ENCODE measurements around the gene CACNG4.

Gene CACNG4

DNA sequence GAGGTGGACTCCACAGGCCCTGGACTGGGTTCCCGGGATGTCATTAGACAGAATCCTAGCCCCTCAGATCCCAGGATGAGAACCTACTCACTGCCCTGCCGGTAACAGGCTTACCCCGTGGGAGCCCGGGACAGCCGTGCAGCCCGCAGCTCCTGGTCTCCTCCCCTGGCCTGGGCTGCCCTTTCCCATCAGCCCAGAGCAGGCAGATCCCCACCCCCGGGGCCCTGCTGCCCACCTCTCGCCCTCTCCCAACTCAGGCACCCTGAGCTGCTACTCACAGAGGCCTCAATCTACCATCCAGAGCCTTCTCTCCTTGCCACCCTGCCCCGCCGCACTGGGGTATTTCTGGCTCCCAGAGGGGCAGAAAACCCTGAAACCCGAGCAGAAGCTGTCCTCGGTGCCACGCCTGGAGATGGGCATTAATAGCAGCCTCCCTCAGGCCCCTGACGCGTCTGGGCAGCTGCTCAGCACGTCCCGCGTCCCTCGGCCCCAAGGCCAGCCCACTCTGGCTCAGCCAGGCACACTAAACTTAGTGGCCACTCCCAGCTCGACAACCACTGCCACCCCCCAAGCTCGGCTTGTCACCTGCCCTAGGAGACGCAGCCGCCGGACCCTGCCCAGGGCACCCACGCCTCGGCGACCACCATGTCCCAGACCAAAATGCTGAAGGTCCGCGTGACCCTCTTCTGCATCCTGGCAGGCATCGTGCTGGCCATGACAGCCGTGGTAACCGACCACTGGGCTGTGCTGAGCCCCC lies 79.7 kb downstream of the CACNG4 start, which contains the start of gene CACNG1:
CACNG1 (plus strand) TSS at position 539 of the 757 bp plus-strand sequence; CDS start at position 646, 107 bp downstream.
- H3K27me3 Mint-ChIP-seq: peaks cover 9% of the 10 kb centered on the region
- H3K4me3 Mint-ChIP-seq: no peak within 1 kb of the TSS
- H3K4me1 Mint-ChIP-seq: no peaks in the 10 kb centered on the region
- H3K36me3 Mint-ChIP-seq: peaks cover 6% of the 10 kb centered on the region
- H3K9me3 Mint-ChIP-seq: peaks cover 13% of the 10 kb centered on the region
- ATAC-seq: no peak
- no peak within 1 kb of the TSS for H3K27ac Mint-ChIP-seq

DNA sequence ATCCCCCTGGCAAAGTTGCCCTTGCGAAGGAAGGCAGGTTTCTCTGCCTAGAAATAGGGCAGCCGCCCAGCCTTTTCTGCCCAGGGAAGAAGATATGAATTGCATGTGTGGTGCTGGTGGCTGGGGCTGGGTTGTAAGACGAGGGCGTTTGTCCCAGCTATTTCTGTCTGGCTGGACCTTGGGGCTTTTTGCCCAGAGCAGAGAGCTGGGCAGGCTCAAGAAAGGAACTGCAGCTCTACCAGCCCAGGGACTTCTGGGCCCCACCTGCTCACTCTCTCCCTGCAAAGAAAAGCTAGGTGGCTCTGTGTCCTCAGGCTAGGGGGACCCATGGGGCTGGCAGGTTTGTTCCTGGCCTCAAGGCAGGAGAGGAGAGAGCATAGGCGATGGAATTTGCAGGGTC lies 80.4 kb downstream of the CACNG4 start:
- Mint-ChIP-seq H3K9me3 (peaks cover 17% of the 10 kb centered on the region), H3K36me3 (peaks cover 6% of the 10 kb centered on the region), H3K27ac (no peak overlapping the region), H3K4me3 (no peak overlapping the region), H3K4me1 (no peaks in the 10 kb centered on the region), H3K27me3 (peaks cover 9% of the 10 kb centered on the region)
- ATAC-seq: no peak

DNA sequence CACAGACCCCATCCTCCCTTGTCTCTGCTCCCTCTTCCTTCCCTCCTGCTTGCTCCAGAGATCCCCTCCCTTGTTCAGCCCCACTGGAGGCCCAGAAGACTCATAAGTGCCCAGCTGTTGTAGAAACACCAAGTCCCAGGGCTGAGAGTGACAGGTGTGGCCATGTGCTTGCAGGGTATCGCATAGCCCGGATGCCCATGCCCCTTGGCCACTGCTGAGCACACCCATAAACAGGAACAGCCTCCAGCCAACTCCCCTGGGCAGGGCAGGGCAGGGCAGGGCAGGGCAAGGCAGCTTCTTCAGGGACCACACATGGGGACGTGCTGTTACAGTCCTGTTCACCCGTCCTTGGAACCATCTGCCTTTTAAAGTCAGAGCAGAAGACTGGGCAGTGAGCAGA lies 81.9 kb downstream of the CACNG4 start:
- ATAC-seq: no peak
- Mint-ChIP-seq H3K36me3 (peaks cover 6% of the 10 kb centered on the region), H3K27me3 (peaks cover 9% of the 10 kb centered on the region), H3K4me1 (no peaks in the 10 kb centered on the region), H3K9me3 (peaks cover 17% of the 10 kb centered on the region), H3K4me3 (no peak overlapping the region), H3K27ac (no peak overlapping the region)

DNA sequence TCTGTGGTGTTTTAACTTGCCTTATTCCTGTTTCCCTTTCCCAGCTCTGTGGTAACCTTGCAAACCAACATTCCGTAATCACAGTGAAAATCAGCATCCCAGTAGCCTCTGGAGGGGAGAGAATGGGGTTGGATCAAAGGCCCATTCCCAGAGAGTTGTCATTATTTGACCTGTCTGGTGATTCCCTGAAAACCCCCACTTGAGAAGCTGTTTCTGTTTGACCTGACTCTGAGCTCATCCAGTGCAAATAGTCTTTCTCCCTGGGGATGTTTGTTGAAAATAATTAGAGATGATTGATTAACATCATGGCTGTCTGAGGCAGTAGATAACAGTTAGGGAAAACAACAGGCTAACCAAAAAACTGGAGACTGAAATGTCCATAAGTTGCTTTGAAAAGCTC lies 82.9 kb downstream of the CACNG4 start:
- no peaks in the 10 kb centered on the region for H3K4me1 Mint-ChIP-seq
- H3K9me3 Mint-ChIP-seq: peaks cover 17% of the 10 kb centered on the region
- H3K27me3 Mint-ChIP-seq: peaks cover 9% of the 10 kb centered on the region
- H3K27ac Mint-ChIP-seq: no peak overlapping the region
- ATAC-seq: no peak
- no peak overlapping the region for H3K4me3 Mint-ChIP-seq
- H3K36me3 Mint-ChIP-seq: peaks cover 6% of the 10 kb centered on the region

DNA sequence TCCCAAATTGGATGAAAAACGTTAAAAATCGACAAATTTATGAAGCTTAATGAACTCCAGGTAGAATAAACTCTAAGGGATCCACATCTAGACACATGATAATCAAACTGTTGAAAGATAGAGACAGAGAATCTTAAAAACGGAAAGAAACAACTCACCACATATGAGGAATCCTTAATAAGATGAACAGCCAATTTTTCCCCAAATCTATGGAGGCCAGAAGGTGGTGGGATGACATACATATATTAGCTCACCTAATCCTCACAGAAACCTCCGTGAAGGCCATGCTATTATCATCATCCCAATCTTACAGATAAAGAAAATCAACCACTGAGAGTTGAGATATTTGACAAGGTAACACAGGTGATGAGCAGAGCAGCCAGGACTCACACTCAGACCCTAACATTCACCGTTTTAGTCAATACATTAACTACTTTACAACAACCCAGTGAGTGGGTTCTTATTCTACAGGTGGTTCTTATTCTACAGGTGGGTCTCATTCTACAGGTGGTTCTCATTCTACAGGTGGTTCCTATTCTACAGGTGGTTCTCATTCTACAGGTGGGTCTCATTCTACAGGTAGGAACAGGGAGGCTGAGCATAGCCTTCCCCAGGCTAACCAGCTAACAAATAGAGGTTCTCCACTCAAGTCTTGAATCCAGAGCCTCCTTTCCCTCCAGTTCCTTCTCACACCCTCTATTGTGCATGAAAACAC lies 84.7 kb downstream of the CACNG4 start:
- Mint-ChIP-seq H3K27me3 (peaks cover 9% of the 10 kb centered on the region), H3K4me3 (no peak overlapping the region), H3K9me3 (peaks cover 17% of the 10 kb centered on the region), H3K36me3 (peaks cover 6% of the 10 kb centered on the region), H3K27ac (no peak overlapping the region), H3K4me1 (no peaks in the 10 kb centered on the region)
- no peak for ATAC-seq

DNA sequence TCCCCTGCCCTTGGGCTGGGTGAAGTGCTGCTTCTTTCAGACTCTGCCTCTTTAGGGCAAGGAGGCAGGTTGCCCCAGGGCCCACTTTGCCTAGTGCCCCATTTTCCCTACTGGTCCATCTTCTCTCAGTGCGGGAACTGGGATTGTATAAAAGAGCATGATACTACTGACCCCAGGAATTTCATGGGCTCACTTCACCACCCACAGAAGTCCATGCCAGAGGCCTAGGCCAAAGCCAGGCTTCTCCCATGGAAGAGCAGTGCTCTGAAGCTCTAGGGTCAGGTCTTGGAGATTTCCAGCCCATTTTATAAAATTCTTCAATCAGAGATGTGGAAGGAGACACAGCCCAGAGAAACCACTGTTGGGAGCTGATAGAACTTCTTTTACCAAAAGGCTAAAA lies 85.6 kb downstream of the CACNG4 start:
- H3K4me1 Mint-ChIP-seq: no peaks in the 10 kb centered on the region
- ATAC-seq: no peak
- H3K36me3 Mint-ChIP-seq: peaks cover 6% of the 10 kb centered on the region
- H3K4me3 Mint-ChIP-seq: no peak overlapping the region
- no peak overlapping the region for H3K27ac Mint-ChIP-seq
- peaks cover 9% of the 10 kb centered on the region for H3K27me3 Mint-ChIP-seq
- peaks cover 17% of the 10 kb centered on the region for H3K9me3 Mint-ChIP-seq

DNA sequence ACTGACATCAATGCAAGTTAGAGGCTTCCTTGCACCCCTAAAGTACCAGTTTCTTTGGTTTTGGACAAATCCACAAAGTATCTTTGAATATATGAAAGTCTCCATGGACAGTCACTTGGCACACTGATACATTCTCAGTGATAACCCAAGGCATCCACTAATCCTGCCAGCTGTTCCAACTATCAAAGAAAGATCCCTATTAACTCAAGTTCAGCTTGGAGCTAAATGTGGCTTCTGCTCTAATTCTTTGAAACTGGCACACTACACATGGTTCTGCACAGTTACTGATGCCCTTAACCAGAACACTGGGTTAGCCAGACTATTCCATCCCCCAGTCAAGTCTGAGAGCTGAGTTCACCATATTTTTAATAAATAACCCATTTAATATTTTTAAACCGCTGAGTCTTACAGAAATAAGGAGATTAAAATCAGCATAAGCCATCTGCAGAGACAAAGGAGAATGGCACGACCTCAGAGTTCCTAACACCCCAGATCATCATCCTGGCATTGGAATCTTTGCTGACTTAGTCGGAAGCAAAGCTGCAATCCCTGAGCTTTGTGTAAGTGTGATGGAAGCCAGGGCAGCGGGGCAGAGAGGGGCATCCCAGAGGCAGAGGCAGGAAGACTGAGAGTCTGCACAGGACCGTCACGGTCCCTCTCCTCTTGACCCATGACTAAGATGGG lies 86.1 kb downstream of the CACNG4 start:
- peaks cover 17% of the 10 kb centered on the region for H3K9me3 Mint-ChIP-seq
- H3K36me3 Mint-ChIP-seq: peaks cover 6% of the 10 kb centered on the region
- H3K27me3 Mint-ChIP-seq: peaks cover 9% of the 10 kb centered on the region
- H3K4me1 Mint-ChIP-seq: no peaks in the 10 kb centered on the region
- H3K27ac Mint-ChIP-seq: no peak overlapping the region
- no peak for ATAC-seq
- H3K4me3 Mint-ChIP-seq: no peak overlapping the region

DNA sequence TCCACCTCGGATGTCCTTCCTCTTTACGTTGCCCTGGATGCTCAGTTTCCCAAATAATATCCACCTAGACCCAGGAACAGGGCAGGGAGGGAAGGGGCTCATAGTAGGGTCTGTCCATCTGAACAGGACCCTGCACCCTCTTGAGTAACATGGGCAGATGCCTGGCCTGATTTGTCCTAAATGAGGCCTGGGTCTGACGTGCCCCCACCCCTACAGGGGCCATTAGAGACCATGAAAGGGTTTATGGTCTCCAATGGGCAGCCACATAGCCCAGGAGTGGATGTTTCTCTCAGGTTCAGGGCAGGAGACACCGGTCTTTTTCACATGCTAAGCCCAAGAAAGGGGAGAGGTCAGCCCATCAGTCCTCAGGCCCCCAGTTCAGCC lies 86.6 kb downstream of the CACNG4 start:
- no peak overlapping the region for H3K4me3 Mint-ChIP-seq
- peaks cover 3% of the 10 kb centered on the region for H3K4me1 Mint-ChIP-seq
- ATAC-seq: no peak
- peaks cover 6% of the 10 kb centered on the region for H3K27me3 Mint-ChIP-seq
- no peak overlapping the region for H3K27ac Mint-ChIP-seq
- H3K36me3 Mint-ChIP-seq: peaks cover 8% of the 10 kb centered on the region
- H3K9me3 Mint-ChIP-seq: peaks cover 18% of the 10 kb centered on the region

DNA sequence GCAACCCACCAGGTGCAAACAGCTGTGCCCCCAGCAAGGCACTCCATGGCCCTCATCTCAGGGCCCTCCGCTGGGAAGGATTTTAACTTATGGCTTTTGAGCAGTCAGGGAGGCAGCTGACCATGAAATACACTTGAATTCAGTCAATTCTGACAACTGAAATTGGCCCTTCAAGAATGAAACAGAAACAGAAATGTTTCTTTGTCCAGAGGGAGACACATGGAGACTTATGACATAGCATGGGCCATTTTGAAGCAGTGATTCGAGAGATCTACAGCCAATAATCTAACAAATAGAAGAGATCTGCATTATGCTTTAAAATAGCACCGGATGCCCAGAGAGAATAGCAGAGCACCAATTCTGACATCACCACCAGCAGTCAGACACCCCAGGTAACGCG lies 87.3 kb downstream of the CACNG4 start:
- peaks cover 12% of the 10 kb centered on the region for H3K36me3 Mint-ChIP-seq
- peaks cover 10% of the 10 kb centered on the region for H3K4me1 Mint-ChIP-seq
- no peak overlapping the region for H3K27ac Mint-ChIP-seq
- H3K9me3 Mint-ChIP-seq: peaks cover 18% of the 10 kb centered on the region
- ATAC-seq: no peak
- no peaks in the 10 kb centered on the region for H3K27me3 Mint-ChIP-seq
- no peak overlapping the region for H3K4me3 Mint-ChIP-seq

DNA sequence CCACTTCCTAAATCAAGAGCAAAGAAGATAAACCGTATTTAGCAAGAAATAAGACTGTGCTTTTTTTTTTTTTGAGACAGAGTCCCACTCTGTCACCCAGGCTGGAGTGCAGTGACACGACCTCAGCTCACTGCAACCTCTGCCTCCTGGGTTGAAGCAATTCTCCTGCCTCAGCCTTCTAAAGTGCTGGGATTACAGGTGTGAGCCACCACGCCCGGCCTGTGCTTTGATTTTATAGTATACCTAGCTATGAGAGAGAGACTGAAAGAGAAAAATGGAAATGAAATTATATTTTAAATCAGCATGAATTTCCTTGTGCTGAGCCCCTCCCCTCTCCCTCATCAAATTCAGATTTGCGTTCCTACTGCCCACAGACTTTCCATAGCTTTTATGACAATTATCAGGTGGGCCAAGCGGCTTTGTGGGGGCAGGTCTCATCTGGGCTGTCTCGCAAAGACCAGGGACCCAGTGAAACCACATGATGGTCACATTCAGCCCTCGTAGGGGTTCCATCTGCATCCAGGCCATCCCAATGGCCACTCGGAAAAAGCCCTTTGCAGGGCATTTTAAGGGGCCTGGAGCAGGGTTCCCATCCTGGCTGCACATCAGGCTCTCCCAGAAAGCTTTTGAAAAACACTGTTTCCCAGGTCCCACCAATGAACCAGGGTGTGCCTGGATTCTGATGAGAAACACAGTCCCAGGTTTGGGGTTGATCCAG lies 88.4 kb downstream of the CACNG4 start:
- Mint-ChIP-seq H3K9me3 (peaks cover 17% of the 10 kb centered on the region), H3K27ac (no peak overlapping the region), H3K27me3 (no peaks in the 10 kb centered on the region), H3K36me3 (peaks cover 13% of the 10 kb centered on the region), H3K4me3 (no peak overlapping the region), H3K4me1 (peaks cover 13% of the 10 kb centered on the region)
- ATAC-seq: no peak

DNA sequence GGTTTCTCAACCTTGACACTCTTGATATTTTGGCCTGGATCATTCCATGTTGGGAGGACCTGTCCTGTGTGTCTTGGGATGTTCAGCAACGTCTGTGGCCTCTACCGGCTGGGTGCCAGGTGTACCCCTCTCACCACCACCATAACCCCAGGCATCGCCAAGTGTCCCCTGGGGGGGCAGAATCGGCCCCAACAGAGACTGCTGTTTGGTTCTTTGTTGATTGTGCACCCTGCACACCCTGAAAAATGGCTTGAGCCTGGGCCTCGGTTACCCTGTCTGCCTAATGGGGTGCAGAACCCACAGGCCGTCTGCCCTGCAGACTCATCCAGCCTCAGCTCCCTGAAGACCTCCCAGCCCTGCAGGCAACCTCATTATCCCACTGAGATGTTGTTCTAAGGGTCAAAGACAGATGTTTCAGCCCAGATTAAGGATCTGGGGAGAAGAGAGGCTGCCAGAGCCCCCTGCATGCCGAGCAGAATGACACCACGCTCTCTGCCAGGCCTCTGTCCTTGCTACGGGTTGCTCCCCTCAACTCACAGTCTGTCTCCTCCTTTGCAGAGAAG lies 89.0 kb downstream of the CACNG4 start:
- H3K27me3 Mint-ChIP-seq: no peaks in the 10 kb centered on the region
- ATAC-seq: no peak
- no peak overlapping the region for H3K27ac Mint-ChIP-seq
- H3K4me1 Mint-ChIP-seq: peaks cover 13% of the 10 kb centered on the region
- no peak overlapping the region for H3K4me3 Mint-ChIP-seq
- H3K9me3 Mint-ChIP-seq: peaks cover 13% of the 10 kb centered on the region
- peaks cover 16% of the 10 kb centered on the region for H3K36me3 Mint-ChIP-seq

DNA sequence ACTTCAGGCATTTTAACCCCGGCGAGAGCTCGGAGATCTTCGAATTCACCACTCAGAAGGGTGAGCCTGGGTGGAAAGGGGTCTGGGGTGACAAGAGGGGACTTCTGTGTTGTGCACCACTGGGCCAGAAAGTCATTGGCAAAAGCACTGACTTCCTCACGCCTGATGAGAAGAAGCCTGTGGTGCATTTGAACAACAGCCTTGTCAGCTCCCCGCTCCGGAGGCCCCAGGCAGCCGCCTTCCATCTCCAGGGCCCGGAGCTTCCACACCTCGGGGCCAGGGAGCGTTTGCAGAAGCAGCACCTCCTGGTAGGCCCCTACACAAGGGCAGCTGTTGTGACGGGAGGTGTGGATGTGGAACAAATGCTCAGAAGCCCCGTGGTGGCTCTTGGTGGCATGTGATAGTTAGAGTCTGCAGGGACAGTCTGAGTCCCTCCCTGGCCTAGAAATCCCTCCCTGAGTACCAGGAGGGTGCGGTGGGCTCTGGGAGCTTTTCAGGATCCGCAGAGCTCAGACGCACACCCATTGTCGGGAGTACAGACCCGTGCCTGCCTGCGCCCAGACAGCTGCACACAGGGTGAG lies 89.6 kb downstream of the CACNG4 start:
- Mint-ChIP-seq H3K9me3 (peaks cover 8% of the 10 kb centered on the region), H3K4me1 (peaks cover 13% of the 10 kb centered on the region), H3K27me3 (no peaks in the 10 kb centered on the region), H3K4me3 (no peak overlapping the region), H3K36me3 (peaks cover 12% of the 10 kb centered on the region), H3K27ac (no peak overlapping the region)
- ATAC-seq: no peak

DNA sequence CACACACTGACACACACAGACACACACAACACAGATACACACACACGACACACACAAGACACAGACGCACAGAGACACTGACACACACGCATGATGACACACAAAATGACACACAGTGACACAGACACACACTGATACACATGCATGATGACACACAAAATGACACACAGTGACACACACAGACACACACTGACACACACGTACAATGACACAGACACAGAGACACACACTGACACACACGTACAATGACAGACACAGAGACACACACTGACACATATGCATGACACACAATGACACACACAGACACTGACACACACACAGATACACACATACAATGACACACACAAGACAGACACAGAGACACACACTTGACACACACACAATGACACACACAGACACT lies 90.1 kb downstream of the CACNG4 start:
- Mint-ChIP-seq H3K27ac (no peak overlapping the region), H3K36me3 (peaks cover 17% of the 10 kb centered on the region), H3K4me3 (no peak overlapping the region), H3K9me3 (peaks cover 5% of the 10 kb centered on the region), H3K27me3 (no peaks in the 10 kb centered on the region), H3K4me1 (peaks cover 13% of the 10 kb centered on the region)
- no peak for ATAC-seq

DNA sequence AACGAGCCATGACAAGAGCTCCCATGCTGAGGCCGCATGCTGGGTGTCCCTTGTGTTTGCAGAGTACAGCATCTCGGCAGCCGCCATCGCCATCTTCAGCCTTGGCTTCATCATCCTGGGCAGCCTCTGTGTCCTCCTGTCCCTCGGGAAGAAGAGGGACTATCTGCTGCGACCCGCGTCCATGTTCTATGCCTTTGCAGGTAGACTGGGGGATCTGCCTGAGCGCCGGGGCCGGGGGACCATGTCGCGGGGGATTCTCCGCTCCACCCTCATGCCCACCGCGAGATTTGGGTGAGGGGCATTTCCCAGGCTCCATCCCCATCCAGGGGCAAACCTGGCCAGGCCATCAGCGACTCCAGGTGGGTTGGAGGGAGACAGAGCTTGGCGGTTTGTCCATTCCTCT lies 90.5 kb downstream of the CACNG4 start:
- no peak for ATAC-seq
- peaks cover 4% of the 10 kb centered on the region for H3K9me3 Mint-ChIP-seq
- H3K36me3 Mint-ChIP-seq: peaks cover 21% of the 10 kb centered on the region
- H3K4me3 Mint-ChIP-seq: no peak overlapping the region
- H3K27ac Mint-ChIP-seq: no peak overlapping the region
- no peaks in the 10 kb centered on the region for H3K27me3 Mint-ChIP-seq
- H3K4me1 Mint-ChIP-seq: peaks cover 13% of the 10 kb centered on the region
